ENCODE measurements around the gene MYLK3.

- TF ChIP-seq CTCF (conservative IDR thresholded peaks at IDR 0.05; ENCODE audit: low read depth, low read length) (no peak), CEBPB (IDR thresholded peaks at IDR 0.05; ENCODE audit: low read depth, low read length) (no peak), MAFK (IDR thresholded peaks at IDR 0.05; ENCODE audit: low read depth, low read length) (no peak), RAD21 (IDR thresholded peaks at IDR 0.05; ENCODE audit: low read length) (no peak), POLR2A (IDR thresholded peaks at IDR 0.05; ENCODE audit: low read depth, low read length) (no peak), MXI1 (IDR thresholded peaks at IDR 0.05; ENCODE audit: borderline replicate concordance, low read depth, low read length) (no peak), RCOR1 (IDR thresholded peaks at IDR 0.05; ENCODE audit: insufficient replicate concordance, low read length) (no peak), CHD1 (IDR thresholded peaks at IDR 0.05; ENCODE audit: low read depth, low read length) (no peak), MAZ (IDR thresholded peaks at IDR 0.05; ENCODE audit: borderline replicate concordance, low read depth, low read length) (no peak), SMC3 (IDR thresholded peaks at IDR 0.05; ENCODE audit: low read depth, low read length) (no peak), FOS (IDR thresholded peaks at IDR 0.05; ENCODE audit: low read depth, low read length) (no peak)
- TF ChIP-seq, protein P1, sequence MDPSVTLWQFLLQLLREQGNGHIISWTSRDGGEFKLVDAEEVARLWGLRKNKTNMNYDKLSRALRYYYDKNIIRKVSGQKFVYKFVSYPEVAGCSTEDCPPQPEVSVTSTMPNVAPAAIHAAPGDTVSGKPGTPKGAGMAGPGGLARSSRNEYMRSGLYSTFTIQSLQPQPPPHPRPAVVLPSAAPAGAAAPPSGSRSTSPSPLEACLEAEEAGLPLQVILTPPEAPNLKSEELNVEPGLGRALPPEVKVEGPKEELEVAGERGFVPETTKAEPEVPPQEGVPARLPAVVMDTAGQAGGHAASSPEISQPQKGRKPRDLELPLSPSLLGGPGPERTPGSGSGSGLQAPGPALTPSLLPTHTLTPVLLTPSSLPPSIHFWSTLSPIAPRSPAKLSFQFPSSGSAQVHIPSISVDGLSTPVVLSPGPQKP (IDR thresholded peaks at IDR 0.05; ENCODE audit: borderline replicate concordance, low read depth, low read length) = no peak
These were observed 42.6 kb upstream of the MYLK3 start for GRCh38 chr16:46790599-46791270.
